Vagina (tissue), 2 donors: ENCODE measurements around the gene POFUT1.

ENCODE experiments used
- POLR2A ChIP-seq, 2 donors: fragments of 450-650 bp; IDR thresholded peaks; one replicate each; pipeline ENCODE4 v1.6.1; 2017; ENCODE audit warnings: antibody characterized with exemption in 2 of 2, mild to moderate bottlenecking in 2 of 2, moderate library complexity in 2 of 2
- POLR2AphosphoS5 ChIP-seq, 2 donors: sonication (generic); formaldehyde crosslinking; IDR thresholded peaks; one replicate each; pipeline ENCODE4 v1.9.0; 2017; ENCODE audit warnings: antibody characterized with exemption in 2 of 2, mild to moderate bottlenecking in 2 of 2, low read depth in 1 of 2; ENCODE audit not compliant: insufficient read depth in 1 of 2
- TF ChIP-seq, protein P1 (sequence below), 3 experiments: fragments of 450-650 bp in 2 of 3; fragments of 200-600 bp in 1 of 3; sonication (generic) in 1 of 3; IDR thresholded peaks; one replicate each; pipeline ENCODE4 v1.5.1; 2017 to 2019; ENCODE audit warnings: antibody characterized with exemption in 3 of 3, mild to moderate bottlenecking in 2 of 3, moderate library complexity in 2 of 3

GRCh38 chr20:32229251-32229747, 21.6 kb downstream of the POFUT1 start:
- TF ChIP-seq, protein P1, sequence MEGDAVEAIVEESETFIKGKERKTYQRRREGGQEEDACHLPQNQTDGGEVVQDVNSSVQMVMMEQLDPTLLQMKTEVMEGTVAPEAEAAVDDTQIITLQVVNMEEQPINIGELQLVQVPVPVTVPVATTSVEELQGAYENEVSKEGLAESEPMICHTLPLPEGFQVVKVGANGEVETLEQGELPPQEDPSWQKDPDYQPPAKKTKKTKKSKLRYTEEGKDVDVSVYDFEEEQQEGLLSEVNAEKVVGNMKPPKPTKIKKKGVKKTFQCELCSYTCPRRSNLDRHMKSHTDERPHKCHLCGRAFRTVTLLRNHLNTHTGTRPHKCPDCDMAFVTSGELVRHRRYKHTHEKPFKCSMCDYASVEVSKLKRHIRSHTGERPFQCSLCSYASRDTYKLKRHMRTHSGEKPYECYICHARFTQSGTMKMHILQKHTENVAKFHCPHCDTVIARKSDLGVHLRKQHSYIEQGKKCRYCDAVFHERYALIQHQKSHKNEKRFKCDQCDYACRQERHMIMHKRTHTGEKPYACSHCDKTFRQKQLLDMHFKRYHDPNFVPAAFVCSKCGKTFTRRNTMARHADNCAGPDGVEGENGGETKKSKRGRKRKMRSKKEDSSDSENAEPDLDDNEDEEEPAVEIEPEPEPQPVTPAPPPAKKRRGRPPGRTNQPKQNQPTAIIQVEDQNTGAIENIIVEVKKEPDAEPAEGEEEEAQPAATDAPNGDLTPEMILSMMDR (IDR thresholded peaks at IDR 0.05) = no peak
- TF ChIP-seq POLR2AphosphoS5 (IDR thresholded peaks at IDR 0.05; ENCODE audit: insufficient read depth in 1 of 2, low read depth in 1 of 2) = no peak
- no peak for TF ChIP-seq POLR2A (IDR thresholded peaks at IDR 0.05)
